ENCODE measurements around the gene SPATA31D3.
"Not testable (repeated sequence)": the region's sequence is repeated elsewhere in the genome, so short reads cannot be mapped to it uniquely, and the experiment has no call there.

Gene SPATA31D3

GRCh38 chr9:81943393-81943792 lies at the start of gene SPATA31D3:
TSS of gene SPATA31D3 (plus strand) at chr9:81943500. CDS start at chr9:81943586, 86 bp downstream.
- DNase-seq, result not testable (repeated sequence)

- no peak for DNase-seq
These were observed 49.4 kb upstream of the SPATA31D3 start for GRCh38 chr9:81893929-81894328.

GRCh38 chr9:81894891-81895290 lies 48.4 kb upstream of the SPATA31D3 start:
- no peak for DNase-seq

- no peak for DNase-seq
These were observed 47.2 kb upstream of the SPATA31D3 start for GRCh38 chr9:81896070-81896469.

GRCh38 chr9:81898851-81899250 lies 44.4 kb upstream of the SPATA31D3 start:
- no peak for DNase-seq

GRCh38 chr9:81902196-81902595 lies 41.1 kb upstream of the SPATA31D3 start:
- no peak for DNase-seq

GRCh38 chr9:81902626-81903025 lies 40.7 kb upstream of the SPATA31D3 start:
- no peak for DNase-seq

- no peak for DNase-seq
These were observed 36.6 kb upstream of the SPATA31D3 start for GRCh38 chr9:81906671-81907070.

GRCh38 chr9:81912135-81912534 lies 31.2 kb upstream of the SPATA31D3 start:
- no peak for DNase-seq

GRCh38 chr9:81915801-81916505 lies 27.3 kb upstream of the SPATA31D3 start:
- DNase-seq, result no peak

GRCh38 chr9:81918507-81918906 lies 24.8 kb upstream of the SPATA31D3 start:
- DNase-seq, result not testable (repeated sequence)

GRCh38 chr9:81928305-81928704 lies 15.0 kb upstream of the SPATA31D3 start, which contains the start of gene SPATA31D4:
TSS of gene SPATA31D4 (plus strand) at chr9:81928428. CDS start at chr9:81928514, 86 bp downstream.
- DNase-seq, result not testable (repeated sequence)

GRCh38 chr9:81930147-81930546 lies 13.2 kb upstream of the SPATA31D3 start:
- not testable (repeated sequence) for DNase-seq

- not testable (repeated sequence) for DNase-seq
These were observed 9.8 kb upstream of the SPATA31D3 start for GRCh38 chr9:81933547-81933946.

GRCh38 chr9:81948650-81949049 lies 5.3 kb downstream of the SPATA31D3 start:
- not testable (repeated sequence) for DNase-seq

GRCh38 chr9:81953096-81953495 lies 9.8 kb downstream of the SPATA31D3 start:
- DNase-seq, result no peak

GRCh38 chr9:81955625-81956024 lies 12.3 kb downstream of the SPATA31D3 start:
- DNase-seq, result no peak

- no peak for DNase-seq
These were observed 21.2 kb downstream of the SPATA31D3 start for GRCh38 chr9:81964218-81965171.

GRCh38 chr9:81968026-81968425 lies 24.7 kb downstream of the SPATA31D3 start:
- no peak for DNase-seq

- DNase-seq, result no peak
These were observed 26.7 kb downstream of the SPATA31D3 start for GRCh38 chr9:81969971-81970370.

GRCh38 chr9:81971727-81972126 lies 28.4 kb downstream of the SPATA31D3 start:
- no peak for DNase-seq

- no peak for DNase-seq
These were observed 31.5 kb downstream of the SPATA31D3 start for GRCh38 chr9:81974764-81975163.

- DNase-seq, result no peak
These were observed 33.1 kb downstream of the SPATA31D3 start for GRCh38 chr9:81976351-81976750.

GRCh38 chr9:81979196-81979595 lies 35.9 kb downstream of the SPATA31D3 start:
- no peak for DNase-seq

Data from bone marrow (tissue), 2 donors.